Adrenal gland (tissue), 5 donors: ENCODE results near the gene KTI12.

Source experiments
- POLR2A ChIP-seq, 2 donors: fragments of 450-650 bp; IDR thresholded peaks; one replicate each; pipeline ENCODE4 v1.6.1; 2017; ENCODE audit warnings: antibody characterized with exemption in 2 of 2, mild to moderate bottlenecking in 2 of 2, moderate library complexity in 1 of 2
- TF ChIP-seq, protein P1 (sequence below), 6 experiments: fragments of 450-650 bp in 4 of 6; fragments of 200-600 bp in 2 of 6; sonication (generic) in 1 of 6; IDR thresholded peaks; 1 replicate in 5 of 6; 2 replicates in 1 of 6; pipeline versions ENCODE4 v1.5.1 to v1.8.0; 2016 to 2021; ENCODE audit warnings: antibody characterized with exemption in 6 of 6, mild to moderate bottlenecking in 2 of 6, moderate library complexity in 1 of 6
- donor health status: DM: no; HTN: no; CAD: no.

- TF ChIP-seq, protein P1, sequence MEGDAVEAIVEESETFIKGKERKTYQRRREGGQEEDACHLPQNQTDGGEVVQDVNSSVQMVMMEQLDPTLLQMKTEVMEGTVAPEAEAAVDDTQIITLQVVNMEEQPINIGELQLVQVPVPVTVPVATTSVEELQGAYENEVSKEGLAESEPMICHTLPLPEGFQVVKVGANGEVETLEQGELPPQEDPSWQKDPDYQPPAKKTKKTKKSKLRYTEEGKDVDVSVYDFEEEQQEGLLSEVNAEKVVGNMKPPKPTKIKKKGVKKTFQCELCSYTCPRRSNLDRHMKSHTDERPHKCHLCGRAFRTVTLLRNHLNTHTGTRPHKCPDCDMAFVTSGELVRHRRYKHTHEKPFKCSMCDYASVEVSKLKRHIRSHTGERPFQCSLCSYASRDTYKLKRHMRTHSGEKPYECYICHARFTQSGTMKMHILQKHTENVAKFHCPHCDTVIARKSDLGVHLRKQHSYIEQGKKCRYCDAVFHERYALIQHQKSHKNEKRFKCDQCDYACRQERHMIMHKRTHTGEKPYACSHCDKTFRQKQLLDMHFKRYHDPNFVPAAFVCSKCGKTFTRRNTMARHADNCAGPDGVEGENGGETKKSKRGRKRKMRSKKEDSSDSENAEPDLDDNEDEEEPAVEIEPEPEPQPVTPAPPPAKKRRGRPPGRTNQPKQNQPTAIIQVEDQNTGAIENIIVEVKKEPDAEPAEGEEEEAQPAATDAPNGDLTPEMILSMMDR (IDR thresholded peaks at IDR 0.05): no peak
- no peak for TF ChIP-seq POLR2A (IDR thresholded peaks at IDR 0.05)
These were observed 852 bp downstream of the KTI12 start for GRCh38 chr1:52032785-52033131.
